Endothelial cell of umbilical vein (primary cell): ENCODE data around the gene SECTM1. TPM values are rescaled to one million over a fixed set of nuclear protein-coding genes. Genes with fewer than 3 reads are reported as not detected.

ENCODE experiments used
- BruUV-seq: library from RNA; stranded (reverse); fragments of 400-500 nt; replicated peaks from 2 replicates; lab custom pipeline; 2021; lab: Mats Ljungman, UMichigan
- CTCF ChIA-PET: fragments of 300-600, 350-600 bp; sonication (Branson Sonifier 250); formaldehyde crosslinking; loops from one replicate; lab custom pipeline; 2021; ENCODE audit warnings: antibody characterized with exemption, inconsistent platforms; lab: Charles Lee
- POLR2A ChIA-PET: fragments of 300-600, 350-600 bp; sonication (Branson Sonifier 250); formaldehyde crosslinking; loops from one replicate; lab custom pipeline; 2021; ENCODE audit warnings: antibody characterized with exemption, inconsistent platforms; lab: Charles Lee
- DNase-seq: peaks from one replicate; pipeline ENCODE4 v3.0.0-alpha.2; 2011; ENCODE audit warnings: low read depth, low spot score
- FAIRE-seq: peaks from 2 replicates; lab custom pipeline; 2011; peaks lifted over from hg19 to GRCh38; lab: Jason Lieb, UNC
- H2AFZ ChIP-seq: 2 replicates; pipeline ENCODE4 v1.6.0; 2012; ENCODE audit warnings: low read depth, low read length, control low read depth, inconsistent platforms
- H3K27ac ChIP-seq: 2 replicates; pipeline ENCODE4 v1.5.1; 2011; ENCODE audit warnings: low read depth, mild to moderate bottlenecking, control low read depth, low read length, moderate library complexity; ENCODE audit not compliant: insufficient read depth
- H3K27me3 ChIP-seq, 2 experiments: 2 replicates each; pipeline versions ENCODE4 v1.6.0 to v1.6.1; 2011; ENCODE audit warnings: low read length in 2 of 2, mixed read lengths in 1 of 2; ENCODE audit not compliant: control insufficient read depth in 2 of 2, insufficient read depth in 2 of 2
- H3K36me3 ChIP-seq, 2 experiments: 2 replicates in 1 of 2; 3 replicates in 1 of 2; pipeline ENCODE4 v1.5.1; 2011; ENCODE audit warnings: low read length in 2 of 2, mild to moderate bottlenecking in 1 of 2, moderate library complexity in 1 of 2; ENCODE audit not compliant: control insufficient read depth in 2 of 2, insufficient read depth in 2 of 2; ENCODE audit errors: extremely low read depth in 1 of 2
- H3K4me1 ChIP-seq: 3 replicates; pipeline ENCODE4 v1.5.1; 2011; ENCODE audit warnings: mild to moderate bottlenecking, low read length; ENCODE audit not compliant: control insufficient read depth, insufficient read depth; ENCODE audit errors: extremely low read depth
- H3K4me2 ChIP-seq: 2 replicates; pipeline ENCODE4 v1.6.1; 2011; ENCODE audit warnings: low read length, control low read depth, mixed read lengths; ENCODE audit not compliant: insufficient read depth
- H3K4me3 ChIP-seq, 3 experiments: fragments of 200-600 bp in 1 of 3; sonication (generic), shearing (Covaris generic) in 1 of 3; replicated peaks in 1 of 3; 2 replicates each; pipeline ENCODE4 v1.5.1; 2011 to 2016; ENCODE audit warnings: control low read depth in 3 of 3, low read length in 3 of 3, mild to moderate bottlenecking in 2 of 3, inconsistent platforms in 1 of 3, low read depth in 1 of 3, moderate library complexity in 1 of 3; ENCODE audit not compliant: insufficient read depth in 1 of 3
- H3K79me2 ChIP-seq: 2 replicates; pipeline ENCODE4 v1.6.0; 2012; ENCODE audit warnings: low read length, inconsistent platforms; ENCODE audit not compliant: control insufficient read depth, insufficient read depth
- H3K9ac ChIP-seq: replicated peaks from 2 replicates; pipeline ENCODE3; 2011; ENCODE audit warnings: low read length, control low read depth; ENCODE audit not compliant: insufficient read depth; ENCODE audit errors: extremely low read depth
- H3K9me1 ChIP-seq: replicated peaks from 3 replicates; pipeline ENCODE4 v1.6.0; 2011; ENCODE audit warnings: mild to moderate bottlenecking, low read length; ENCODE audit not compliant: control insufficient read depth, insufficient read depth; ENCODE audit errors: extremely low read depth
- H3K9me3 ChIP-seq: replicated peaks from 2 replicates; pipeline ENCODE4 v1.5.1; 2012; ENCODE audit warnings: low read length, inconsistent platforms; ENCODE audit not compliant: control insufficient read depth, insufficient read depth
- H4K20me1 ChIP-seq: replicated peaks from 2 replicates; pipeline ENCODE3; 2011; ENCODE audit warnings: mild to moderate bottlenecking, low read length; ENCODE audit not compliant: control insufficient read depth, insufficient read depth; ENCODE audit errors: extremely low read depth
- CTCF ChIP-seq, 2 donors: IDR thresholded peaks; 1 replicate in 1 of 2; 2 replicates in 1 of 2; pipeline ENCODE4 v1.5.1; 2011; ENCODE audit warnings: low read length in 2 of 2, mild to moderate bottlenecking in 2 of 2, moderate library complexity in 2 of 2, control low read depth in 1 of 2, inconsistent platforms in 1 of 2, low read depth in 1 of 2; ENCODE audit not compliant: insufficient read depth in 1 of 2; ENCODE audit errors: extremely low read depth in 1 of 2
- EZH2 ChIP-seq: IDR thresholded peaks from 2 replicates; pipeline ENCODE4 v1.6.1; 2012; ENCODE audit warnings: borderline replicate concordance, low read depth, mild to moderate bottlenecking, moderate library complexity, low read length, inconsistent platforms; ENCODE audit not compliant: severe bottlenecking
- FOS ChIP-seq: IDR thresholded peaks from 2 replicates; pipeline ENCODE4 v1.6.1; 2011; ENCODE audit warnings: mild to moderate bottlenecking, low read length, moderate library complexity, borderline replicate concordance; ENCODE audit not compliant: insufficient read depth
- GATA2 ChIP-seq: IDR thresholded peaks from 2 replicates; pipeline ENCODE4 v1.7.0; 2011; ENCODE audit warnings: low read depth, mild to moderate bottlenecking, moderate library complexity, mixed read lengths, low read length; ENCODE audit not compliant: insufficient read length, insufficient read depth
- JUN ChIP-seq: IDR thresholded peaks from 2 replicates; pipeline ENCODE4 v1.6.1; 2011; ENCODE audit warnings: borderline replicate concordance, low read depth; ENCODE audit not compliant: insufficient read length, insufficient read depth
- MAX ChIP-seq: IDR thresholded peaks from 2 replicates; pipeline ENCODE4 v1.6.1; 2011; ENCODE audit not compliant: insufficient read depth, insufficient read length
- MYC ChIP-seq: IDR thresholded peaks from one replicate; pipeline ENCODE4 v1.6.1; 2011; ENCODE audit warnings: mild to moderate bottlenecking, low read depth, low read length
- POLR2A ChIP-seq: IDR thresholded peaks from 2 replicates; pipeline ENCODE4 v1.6.1; 2012; ENCODE audit warnings: low read depth, mild to moderate bottlenecking, control low read depth, low read length
- POLR2AphosphoS5 ChIP-seq: IDR thresholded peaks from 2 replicates; pipeline ENCODE4 v1.6.1; 2012; ENCODE audit warnings: low read depth, mild to moderate bottlenecking, control low read depth, low read length, moderate library complexity; ENCODE audit not compliant: insufficient read depth
- dilution Hi-C: fragments of 300-500 bp; cut with MboI; formaldehyde crosslinking; loops from one replicate; pipeline ENCODE4 v1.15.0; 2019; ENCODE audit warnings: low sequenced_read_pairs; ENCODE audit not compliant: extremely low pct_ligation_motif_present
- intact Hi-C: fragments of 100-400 bp; cut with micrococcal nuclease; formaldehyde crosslinking; loops from one replicate; pipeline ENCODE4 v1.10.0; 2022
- polyA plus RNA-seq, 4 experiments: library from polyadenylated mRNA; depleted of rRNA in 3 of 4; stranded (reverse) in 3 of 4; unstranded in 1 of 4; fragments of >200 nt; gene quantifications; 2 replicates each; pipeline versions ENCODE4 v1.2.1 to v1.2.3, GENCODE V29; 2011 to 2012; ENCODE audit warnings: missing spikeins in 1 of 4
- total RNA-seq: library from RNA; stranded (reverse); gene quantifications from 2 replicates; pipeline ENCODE4 v1.2.3, GENCODE V29; 2021

The SECTM1 gene
- total and polyA plus RNA-seq, 2 donors (not counting 3 experiments of a cell fraction or from before 2014, with no cell fraction given) = 1.9 to 2.3 TPM

- POLR2A ChIA-PET = no interaction called here
- dilution Hi-C loops = no loop called here
Measured at GRCh38 chr17:82310877-82311276, 22.7 kb downstream of the SECTM1 start.

More at GRCh38 chr17:82310877-82311276, 22.7 kb downstream of the SECTM1 start:
- Histone ChIP-seq H2AFZ (no peak overlapping the region), H3K9me3 (no peaks in the 10 kb centered on the region), H3K27ac (no peak overlapping the region), H3K4me1 (no peaks in the 10 kb centered on the region), H3K9me1 (no peaks in the 10 kb centered on the region), H3K36me3 (no peaks in the 10 kb centered on the region), H3K4me3 (no peak overlapping the region), H4K20me1 (no peaks in the 10 kb centered on the region), H3K27me3 (peaks cover 2 to 3% of the 10 kb centered on the region in 2 experiments), H3K79me2 (no peaks in the 10 kb centered on the region), H3K9ac (no peak overlapping the region), H3K4me2 (no peak overlapping the region)
- DNase-seq (no peak), FAIRE-seq (no peak)
- TF ChIP-seq JUN = no peak
- no peak for TF ChIP-seq GATA2
- no peak for TF ChIP-seq MAX
- TF ChIP-seq POLR2AphosphoS5 = no peak
- TF ChIP-seq MYC = no peak
- no peak for TF ChIP-seq POLR2A
- no peak for TF ChIP-seq EZH2
- TF ChIP-seq CTCF (IDR thresholded peaks at IDR 0.05; ENCODE audit: extremely low read depth in 1 of 2, insufficient read depth in 1 of 2, low read depth in 1 of 2, low read length in 2 of 2) = no peak
- TF ChIP-seq FOS = no peak
- BruUV-seq = no TSS peak
- intact Hi-C loops = no loop called here
- CTCF ChIA-PET = interaction anchor here (0.7 kb wide), 1 partner anchor 10 kb away, joined by 3 read pairs; no protein-coding TSS in a partner anchor
